Stimulated activated CD4-positive, alpha-beta T cell treated with anti-CD3 and anti-CD28 coated beads, Interleukin-1b, Interleukin-23, amount 100 ng/mL, for 1 hour (primary cell): Measurements from ENCODE around the gene SLC22A8.
"Not testable (repeated sequence)": the region's sequence is repeated elsewhere in the genome, so short reads cannot be mapped to it uniquely, and the experiment has no call there.

Experiments used
- DNase-seq, 2 donors: peaks; one replicate each; pipeline ENCODE4 v3.0.0-alpha.2; 2020; ENCODE audit warnings: low read depth in 2 of 2

Gene SLC22A8

DNA sequence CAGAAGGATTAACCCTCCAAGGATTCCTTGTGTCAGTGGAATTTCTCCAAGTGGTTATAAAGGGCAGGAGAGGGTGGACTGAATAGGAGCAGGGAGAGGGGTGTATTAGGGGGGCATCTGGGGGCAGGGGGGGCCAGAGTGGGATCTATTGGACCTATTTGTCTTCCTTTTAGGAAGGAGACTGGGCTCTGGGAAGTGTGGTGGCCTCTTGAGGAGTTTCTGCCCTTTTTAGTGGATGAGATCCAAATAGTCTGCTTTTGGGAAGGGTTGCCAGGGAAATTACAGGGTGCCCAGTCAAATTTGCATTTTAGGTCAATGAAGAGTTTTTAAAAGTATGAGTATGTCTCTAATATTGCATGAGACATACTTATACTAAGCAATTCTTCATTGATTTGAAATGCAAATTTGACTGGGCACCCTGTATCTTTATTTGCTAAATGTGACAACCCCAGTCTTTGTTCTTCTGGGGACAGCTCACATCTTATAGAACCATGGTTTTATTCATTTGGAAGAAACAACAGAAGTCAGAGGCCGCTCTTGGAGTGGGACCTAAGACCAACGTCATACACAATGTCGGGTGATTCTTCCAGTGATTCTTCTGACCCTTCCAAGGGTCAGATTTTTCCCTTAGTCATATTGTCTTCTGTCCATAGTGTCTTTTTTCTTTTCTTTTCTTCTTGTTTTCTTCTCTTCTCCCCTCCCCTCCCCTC, 30.4 kb downstream of the SLC22A8 start:
- DNase-seq: no peak

GRCh38 chr11:62984451-62984991, 31.1 kb downstream of the SLC22A8 start, which contains the start of gene SLC22A6:
Gene SLC22A6, minus strand, starts transcription at chr11:62984967. Its CDS starts 277 bp downstream, at chr11:62984690.
- no peak for DNase-seq

- DNase-seq: no peak
These were observed 32.0 kb downstream of the SLC22A8 start for GRCh38 chr11:62983536-62984199.

DNA sequence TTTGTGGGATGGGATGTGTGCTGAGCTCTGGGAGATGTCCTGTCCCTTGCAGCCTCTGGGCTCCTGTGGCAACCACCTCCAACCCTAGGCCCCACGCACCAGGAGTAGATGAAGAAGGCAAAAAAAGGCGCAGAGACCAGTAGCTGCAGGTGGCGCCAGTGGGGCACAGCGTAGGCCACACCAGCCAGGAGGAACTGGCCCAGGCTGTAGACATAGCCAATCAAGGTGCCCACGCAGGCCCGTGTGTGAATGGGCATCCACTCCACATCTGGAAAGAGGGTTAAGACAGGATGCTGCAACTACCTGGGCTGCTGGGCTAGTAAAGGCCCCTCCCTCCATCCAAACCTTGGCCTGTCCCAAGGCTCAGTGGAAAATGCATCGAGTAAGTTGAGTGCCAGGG, 33.9 kb downstream of the SLC22A8 start:
- DNase-seq: no peak

DNA sequence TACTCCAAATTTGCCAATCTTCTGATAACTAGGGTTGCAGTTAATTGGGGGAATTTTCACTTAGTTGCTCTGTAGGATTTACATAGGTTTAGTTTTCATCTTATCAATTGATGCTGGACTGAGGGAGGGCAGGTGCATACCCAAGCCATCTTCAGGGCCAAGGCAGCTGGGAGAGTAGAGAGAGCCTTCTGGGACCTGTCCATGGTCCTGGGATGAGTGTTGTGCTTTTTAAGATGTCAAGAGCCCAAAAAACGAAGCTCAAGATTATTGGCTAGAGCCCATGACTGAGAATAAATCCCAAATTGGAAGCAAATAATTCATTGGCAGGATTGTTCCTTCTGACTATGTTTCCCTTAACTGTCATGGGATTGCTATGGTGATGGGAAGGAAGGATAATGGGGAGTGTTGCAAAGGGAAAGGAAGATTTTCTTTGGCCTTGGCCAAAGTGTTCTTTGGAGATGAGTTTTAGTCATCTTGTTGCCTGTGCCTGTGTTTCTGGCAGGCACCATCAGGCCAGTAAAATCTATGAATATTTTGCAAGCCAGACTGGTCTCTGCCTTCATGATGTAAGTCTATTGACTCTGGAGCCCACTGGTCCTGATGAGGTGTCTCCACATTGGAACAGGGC, 35.4 kb downstream of the SLC22A8 start:
- DNase-seq: no peak

GRCh38 chr11:62976109-62976508, 39.5 kb downstream of the SLC22A8 start:
- DNase-seq: no peak

GRCh38 chr11:62974848-62975522, 40.7 kb downstream of the SLC22A8 start:
- no peak for DNase-seq

DNA sequence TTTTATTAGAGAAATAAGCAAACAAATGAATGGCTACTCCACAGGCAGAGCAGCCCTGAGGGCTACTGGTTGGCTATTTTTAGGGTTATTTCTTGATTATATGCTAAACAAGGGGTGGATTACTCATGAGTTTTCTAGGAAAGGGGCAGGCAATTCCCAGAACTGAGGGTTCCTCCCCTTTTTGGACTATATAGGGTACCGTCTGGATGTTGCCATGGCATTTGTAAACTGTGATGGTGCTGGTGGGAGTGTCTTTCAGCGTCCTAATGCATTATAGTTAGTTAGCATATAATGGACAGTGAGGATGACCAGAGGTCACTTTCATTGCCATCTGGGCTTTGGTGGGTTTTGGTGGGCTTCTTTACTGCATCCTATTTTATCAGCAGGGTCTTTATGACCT, 50.1 kb downstream of the SLC22A8 start:
- no peak for DNase-seq

- no peak for DNase-seq
These were observed 53.2 kb downstream of the SLC22A8 start for GRCh38 chr11:62962391-62962790.

- DNase-seq: no peak
These were observed 54.5 kb downstream of the SLC22A8 start for GRCh38 chr11:62961017-62961570.

DNA sequence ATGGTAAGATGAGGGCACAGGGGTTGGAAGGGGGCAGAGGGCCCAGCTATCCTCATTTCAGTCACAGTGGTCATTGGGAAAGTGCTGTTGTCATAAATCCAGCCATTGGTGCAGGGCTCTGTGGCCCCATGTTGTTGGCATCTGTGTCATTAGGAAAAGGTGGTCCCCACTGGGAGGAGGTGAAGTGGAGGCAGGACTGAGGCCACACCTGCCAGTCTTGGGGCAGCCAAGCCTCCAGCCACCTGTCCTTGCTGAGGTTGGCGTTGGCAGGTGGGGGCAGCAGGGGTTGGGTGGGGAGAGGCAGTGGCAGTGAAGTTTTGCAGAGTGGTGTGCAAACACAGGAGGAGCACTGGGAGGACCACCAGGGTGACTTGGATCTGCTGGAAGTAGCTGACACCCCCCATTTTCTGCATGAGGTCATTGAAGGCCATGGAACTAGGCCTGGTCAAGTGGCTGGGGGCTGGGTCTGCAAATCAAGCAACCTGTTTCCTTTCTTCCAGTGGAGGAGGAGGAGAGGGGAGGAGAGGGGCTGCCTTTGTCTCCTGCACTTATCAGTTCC, 56.1 kb downstream of the SLC22A8 start:
- DNase-seq: no peak

- no peak for DNase-seq
These were observed 56.9 kb downstream of the SLC22A8 start for GRCh38 chr11:62958547-62959421.

GRCh38 chr11:62957147-62957546, 58.5 kb downstream of the SLC22A8 start:
- DNase-seq: no peak

DNA sequence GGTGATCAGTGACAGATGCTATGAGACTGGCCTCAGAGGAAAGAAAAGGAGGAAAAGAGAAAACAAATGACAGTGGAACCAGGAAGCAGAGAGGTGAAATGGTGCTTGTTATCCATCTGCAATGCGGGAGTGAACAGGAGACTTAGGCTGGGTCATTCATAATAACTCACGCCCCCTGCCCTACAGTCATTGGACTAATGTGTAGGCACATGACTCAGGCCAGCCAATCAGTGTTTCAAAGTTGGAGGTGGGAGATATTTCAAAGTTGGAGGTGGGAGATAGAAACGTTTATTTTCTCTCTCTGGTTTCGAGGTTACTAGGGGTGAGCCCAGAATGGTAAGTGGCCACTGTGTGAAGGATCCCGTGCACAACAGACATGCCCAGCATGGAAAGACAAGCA, 61.2 kb downstream of the SLC22A8 start:
- no peak for DNase-seq

DNA sequence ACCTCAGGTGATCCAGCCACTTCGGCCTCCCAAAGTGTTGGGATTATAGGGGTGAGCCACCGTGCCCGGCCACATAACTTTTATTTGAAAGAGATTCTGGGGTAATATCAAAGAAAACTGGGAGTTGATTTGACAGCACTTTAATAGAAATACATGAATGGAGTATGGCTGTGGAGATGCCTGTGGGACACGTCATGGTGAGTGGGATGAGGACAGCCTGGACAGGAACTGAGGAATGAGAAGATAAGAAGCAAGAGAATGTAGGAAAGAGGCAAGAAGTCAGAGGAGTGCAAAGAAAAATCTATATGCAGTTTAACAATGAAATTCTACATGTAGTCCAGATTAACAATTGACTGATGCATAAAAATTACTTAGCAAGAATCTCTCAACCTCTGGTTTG, 61.8 kb downstream of the SLC22A8 start:
- DNase-seq: no peak

DNA sequence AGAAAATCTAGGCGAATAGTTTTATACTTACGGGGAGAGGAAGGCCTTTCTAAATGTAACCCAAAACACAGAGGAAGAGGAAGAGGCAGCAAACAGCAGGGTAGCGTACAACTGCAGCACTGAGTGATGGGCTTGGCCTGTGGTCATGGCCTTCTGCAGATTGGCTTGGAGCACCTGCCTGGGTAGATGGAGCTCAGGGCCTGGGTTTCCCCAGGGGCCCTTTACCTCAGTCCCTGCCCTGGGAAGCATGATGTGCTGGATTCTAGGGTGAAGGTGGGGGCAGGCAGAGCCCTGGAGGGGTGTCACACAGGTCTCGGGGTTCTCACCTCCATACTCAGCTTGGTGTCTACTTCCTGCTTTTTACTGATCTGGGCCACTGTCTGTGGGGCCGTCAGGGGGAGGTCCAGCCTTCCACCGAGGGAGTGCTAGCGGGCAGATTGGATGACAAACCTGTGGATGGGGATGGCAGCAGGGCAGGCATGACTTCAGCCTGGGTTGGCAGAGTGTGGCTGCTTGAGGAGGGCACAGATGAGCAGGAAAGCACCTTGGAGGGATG, 66.8 kb downstream of the SLC22A8 start:
- no peak for DNase-seq

- DNase-seq: not testable (repeated sequence)
These were observed 70.1 kb downstream of the SLC22A8 start for GRCh38 chr11:62945538-62945937.
